Epidermal melanocyte (primary cell): ENCODE results near the gene GSK3A.

Experiments used
- DNase-seq: peaks from one replicate; pipeline ENCODE4 v3.0.0; 2011; ENCODE audit warnings: low spot score; ENCODE audit not compliant: insufficient read length

GSK3A gene

DNA sequence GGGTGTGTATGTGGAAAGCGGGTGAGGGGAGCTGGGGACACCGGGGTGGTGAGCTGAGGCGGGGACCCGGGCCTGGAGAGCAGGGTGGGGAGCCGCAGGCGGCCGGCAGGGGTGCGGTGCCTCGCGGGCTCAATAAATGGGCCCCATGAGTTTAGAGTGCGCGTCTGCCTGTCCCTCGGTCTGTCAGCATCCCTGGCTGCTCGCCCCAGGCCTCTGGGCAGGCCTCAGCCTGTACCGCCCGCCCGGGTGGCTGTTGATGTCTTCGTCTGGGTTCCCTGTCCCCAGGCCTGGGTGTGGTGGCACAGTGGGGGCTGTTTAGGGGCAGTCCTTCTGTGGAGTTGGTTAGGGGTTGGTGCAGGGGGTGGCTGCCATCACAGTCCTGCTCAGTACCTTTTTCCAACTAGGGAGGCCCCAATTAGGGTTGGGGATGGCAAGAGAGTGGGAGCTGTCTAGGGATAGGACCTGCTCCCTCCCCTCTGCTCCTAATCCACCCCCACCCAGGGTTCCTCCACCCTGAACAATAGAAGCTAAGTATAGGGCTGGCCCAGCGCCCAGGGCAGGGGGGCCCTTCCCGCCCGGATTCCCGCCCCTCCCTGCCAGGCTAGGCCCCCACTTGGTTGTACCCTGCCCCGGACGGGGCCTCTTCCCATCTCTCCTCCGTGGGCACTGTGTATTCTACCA is 38.9 kb upstream of the GSK3A start:
- DNase-seq = no peak

GRCh38 chr19:42280815-42281145 is 38.4 kb upstream of the GSK3A start:
- DNase-seq = no peak

- peak; percentile 98 for DNase-seq
Observed at GRCh38 chr19:42279902-42280814, 37.8 kb upstream of the GSK3A start.

DNA sequence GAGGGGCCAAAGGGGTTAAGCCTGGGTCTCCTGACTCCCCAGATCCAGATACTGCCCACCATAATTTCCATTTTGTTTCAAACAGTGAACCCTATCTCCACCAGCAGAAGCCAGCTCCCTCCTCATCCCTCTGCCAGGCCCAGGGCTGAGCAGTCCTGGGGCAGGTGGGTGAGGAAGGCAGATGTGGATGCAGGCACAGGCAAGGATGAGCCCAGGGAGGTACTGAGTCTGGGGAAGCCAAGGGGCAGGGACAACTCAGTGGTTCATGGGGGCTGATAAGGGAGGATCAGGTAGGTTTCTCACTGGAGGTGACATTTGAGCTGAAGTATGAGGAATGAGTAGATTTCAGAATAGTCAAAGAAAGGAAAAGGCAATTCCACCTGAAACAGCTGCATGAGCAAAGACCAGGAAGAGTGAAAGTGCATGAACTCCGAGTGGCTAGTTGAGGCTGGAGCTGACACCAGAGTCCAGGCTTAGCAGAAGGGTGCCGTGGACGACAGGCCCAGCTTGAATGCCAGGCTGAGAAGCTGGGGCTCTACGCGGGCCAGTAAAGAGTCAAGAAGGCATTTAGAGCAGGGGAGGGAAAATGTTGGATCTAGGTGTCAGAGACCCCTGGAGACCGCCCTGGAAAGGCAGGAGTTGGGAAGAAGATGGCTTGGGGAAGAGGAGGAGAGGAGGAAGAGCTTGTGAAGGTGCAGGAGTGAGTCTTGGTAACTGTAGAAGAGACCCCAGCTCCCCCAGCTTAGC is 36.9 kb upstream of the GSK3A start:
- no peak for DNase-seq

DNA sequence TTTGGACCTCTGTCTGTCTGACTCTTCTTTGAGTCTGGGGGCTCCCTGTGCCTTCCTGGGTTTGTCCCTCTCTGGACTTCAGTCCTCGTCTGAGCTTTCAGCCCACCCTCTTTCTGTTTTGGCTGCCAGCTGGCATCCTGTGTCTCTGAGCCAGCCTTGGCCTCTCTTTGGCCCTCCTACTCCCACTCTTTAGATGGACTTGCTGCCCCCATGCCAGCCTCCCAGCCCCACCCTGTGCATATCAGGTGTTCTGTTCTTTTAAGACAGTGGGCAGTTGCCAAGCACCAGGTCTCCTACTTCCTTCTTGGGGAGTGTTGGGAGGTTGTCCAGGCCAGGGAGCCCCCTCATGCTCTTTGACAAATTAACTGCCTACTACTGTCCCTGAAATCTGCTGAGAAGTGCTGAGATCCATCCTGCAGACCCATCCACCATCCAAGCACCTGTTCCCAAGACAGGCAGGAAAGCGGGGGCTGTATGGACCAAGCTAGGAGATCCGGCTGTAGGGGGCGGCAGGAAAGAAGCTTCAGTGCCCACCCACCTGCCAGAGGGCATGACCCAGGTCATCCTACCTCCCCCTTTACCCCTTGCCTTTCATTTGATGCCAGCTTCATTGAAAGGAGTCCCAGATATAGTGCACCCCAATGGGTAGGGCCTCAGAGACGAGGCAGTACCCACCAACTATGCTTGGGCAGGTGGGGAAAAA is 36.2 kb upstream of the GSK3A start:
- DNase-seq = no peak

DNA sequence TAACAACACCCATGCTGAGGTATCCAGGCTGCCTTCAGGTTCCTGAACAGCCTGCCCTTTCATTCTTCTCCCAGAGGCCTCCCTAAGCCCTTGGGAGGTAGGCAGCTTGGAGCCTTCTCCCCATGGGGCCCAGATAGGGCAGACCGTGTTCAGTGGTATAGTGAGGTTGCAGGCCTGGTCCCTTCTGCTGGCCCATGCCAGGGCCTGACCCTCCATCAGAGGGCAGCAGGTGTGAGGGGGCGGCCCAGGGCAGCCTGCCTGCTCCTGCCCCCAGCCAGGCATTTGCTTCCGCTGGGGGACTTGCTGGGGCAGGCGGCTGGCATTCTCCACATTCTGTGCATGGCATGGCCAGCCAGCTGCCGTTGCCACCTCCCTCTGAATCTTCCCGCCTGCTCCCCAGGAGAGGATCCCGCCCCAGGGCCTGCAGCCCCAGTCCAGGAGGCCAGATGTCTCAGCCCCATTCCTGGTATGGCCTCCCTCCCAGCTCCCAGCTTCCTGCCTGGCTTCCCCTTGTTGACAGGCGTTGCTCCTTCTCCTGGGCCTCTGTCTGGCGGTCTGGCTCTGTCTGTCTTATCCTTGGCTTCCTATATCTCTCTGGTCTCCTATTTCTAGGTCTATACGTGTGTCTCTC is 35.5 kb upstream of the GSK3A start:
- DNase-seq = peak; percentile 88

- DNase-seq = no peak
Observed at GRCh38 chr19:42276821-42277220, 34.4 kb upstream of the GSK3A start.

DNA sequence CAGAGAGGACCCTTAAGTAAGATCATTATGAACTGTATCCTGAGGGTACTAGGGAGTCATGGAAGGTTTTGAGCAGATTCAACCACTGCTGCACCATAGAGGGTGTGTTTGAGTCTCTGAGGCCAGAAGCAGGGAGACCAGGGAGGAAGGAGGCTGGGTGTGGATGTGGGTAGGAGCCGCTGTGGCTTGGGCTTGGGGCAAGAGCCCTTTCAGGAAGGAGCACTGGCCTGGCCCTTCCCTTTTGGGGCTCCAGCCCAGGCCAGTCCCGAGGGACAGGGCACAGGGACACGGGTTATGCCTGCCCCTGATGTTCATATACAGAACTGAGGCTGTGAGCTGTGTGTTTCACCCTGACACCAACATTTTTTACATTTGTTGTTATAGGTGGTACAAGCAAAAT is 33.9 kb upstream of the GSK3A start:
- no peak for DNase-seq

- no peak for DNase-seq
Observed at GRCh38 chr19:42275517-42275916, 33.1 kb upstream of the GSK3A start.

GRCh38 chr19:42275103-42275502 is 32.7 kb upstream of the GSK3A start:
- no peak for DNase-seq

GRCh38 chr19:42274065-42274682 is 31.8 kb upstream of the GSK3A start:
- no peak for DNase-seq

- DNase-seq = no peak
Observed at GRCh38 chr19:42273407-42274064, 31.1 kb upstream of the GSK3A start.

- DNase-seq = no peak
Observed at GRCh38 chr19:42272989-42273406, 30.6 kb upstream of the GSK3A start.

DNA sequence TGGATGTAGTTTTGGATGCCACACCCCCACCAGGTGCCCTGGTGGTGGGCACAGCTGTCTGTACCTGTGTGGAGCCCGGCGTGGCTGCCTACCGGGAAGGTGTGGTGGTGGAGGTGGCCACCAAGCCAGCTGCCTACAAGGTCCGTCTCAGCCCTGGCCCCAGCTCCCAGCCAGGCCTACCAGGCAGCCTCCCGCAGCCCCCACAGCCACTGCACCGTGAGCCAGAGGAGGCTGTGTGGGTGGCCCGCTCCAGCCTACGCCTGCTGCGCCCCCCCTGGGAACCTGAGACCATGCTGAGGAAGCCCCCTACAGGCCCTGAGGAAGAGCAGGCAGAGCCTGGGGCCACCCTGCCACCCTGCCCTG is 30.1 kb upstream of the GSK3A start:
- DNase-seq = no peak

- DNase-seq = no peak
Observed at GRCh38 chr19:42271861-42272534, 29.6 kb upstream of the GSK3A start.

- DNase-seq = no peak
Observed at GRCh38 chr19:42271045-42271419, 28.6 kb upstream of the GSK3A start.

- no peak for DNase-seq
Observed at GRCh38 chr19:42270346-42271044, 28.1 kb upstream of the GSK3A start.

- DNase-seq = no peak
Observed at GRCh38 chr19:42269478-42270345, 27.3 kb upstream of the GSK3A start.
